ENCODE results near the gene RNF152. TPM values are rescaled to one million over a fixed set of nuclear protein-coding genes. Genes with fewer than 3 reads are reported as not detected.

The RNF152 gene
- total RNA-seq, 2 donors from 2014 or later: 90.8 to 119 TPM

GRCh38 chr18:61761875-61762274, 130.9 kb downstream of the RNF152 start:
- no peaks in the 10 kb centered on the region for H3K36me3 ChIP-seq (ENCODE audit: control insufficient read depth, insufficient read depth, low read length)
- no peak overlapping the region for H3K27ac Mint-ChIP-seq
- no peak overlapping the region for H3K4me3 ChIP-seq (ENCODE audit: low read length)
- no peak overlapping the region for H3K9ac ChIP-seq (ENCODE audit: extremely low read depth, low read length, poor library complexity, severe bottlenecking)
- no peak for TF ChIP-seq CTCF (conservative IDR thresholded peaks at IDR 0.05)
- H3K4me1 ChIP-seq (ENCODE audit: control insufficient read depth, insufficient read depth, low read length): peaks cover 2% of the 10 kb centered on the region
- no peak for DNase-seq
- H3K27ac ChIP-seq (ENCODE audit: low read depth, low read length): no peak overlapping the region
- no peaks in the 10 kb centered on the region for H3K27me3 Mint-ChIP-seq (ENCODE audit: insufficient read depth)
- peaks cover 3% of the 10 kb centered on the region for H3K9me3 Mint-ChIP-seq
- no peak overlapping the region for H3K4me3 Mint-ChIP-seq
- H3K4me1 Mint-ChIP-seq: peaks cover 23% of the 10 kb centered on the region
- no peaks in the 10 kb centered on the region for H3K27me3 ChIP-seq (ENCODE audit: control insufficient read depth, insufficient read depth, low read length, poor library complexity, severe bottlenecking)
- no peaks in the 10 kb centered on the region for H3K36me3 Mint-ChIP-seq (ENCODE audit: low read depth)
- peaks cover 6% of the 10 kb centered on the region for H3K9me3 ChIP-seq (ENCODE audit: control insufficient read depth, low read length)
